OCI-LY7 (cell line): Measurements from ENCODE around the gene APOA1.

ENCODE experiments used
- CTCF ChIP-seq: fragments of 200-600 bp; sonication (generic); conservative IDR thresholded peaks from 2 replicates; pipeline ENCODE4 v1.5.1; 2014; ENCODE audit warnings: mild to moderate bottlenecking, antibody characterized with exemption, low read length, moderate library complexity, mixed read lengths
- EZH2phosphoT487 ChIP-seq: fragments of 200-600 bp; sonication (generic); IDR thresholded peaks from 2 replicates; pipeline ENCODE4 v1.6.1; 2018; ENCODE audit warnings: low read depth, borderline replicate concordance, mild to moderate bottlenecking, mixed run types, antibody characterized with exemption, low read length, moderate library complexity, mixed read lengths

GRCh38 chr11:116869610-116870009, 32.2 kb upstream of the APOA1 start:
- TF ChIP-seq CTCF (no peak), EZH2phosphoT487 (no peak)
